H9 (cell line): ENCODE results near the gene TMEM204. TPM values are rescaled to one million over a fixed set of nuclear protein-coding genes. Genes with fewer than 3 reads are reported as not detected.

Experiments
- DNase-seq: peaks from one replicate; pipeline ENCODE4 v3.0.0-alpha.2; 2017
- H2AFZ ChIP-seq: one replicate; pipeline ENCODE4 v1.6.1; 2013; ENCODE audit warnings: mild to moderate bottlenecking, low read length, control low read depth, moderate library complexity
- H2AK5ac ChIP-seq: 2 replicates; pipeline ENCODE4 v1.6.1; 2013; ENCODE audit warnings: low read length, control low read depth, mixed read lengths; ENCODE audit not compliant: insufficient read length
- H2BK120ac ChIP-seq: one replicate; pipeline ENCODE4 v1.6.1; 2013; ENCODE audit warnings: low read depth, mild to moderate bottlenecking, low read length, control low read depth, inconsistent platforms; ENCODE audit not compliant: poor library complexity, severe bottlenecking
- H2BK12ac ChIP-seq: 2 replicates; pipeline ENCODE4 v1.6.1; 2013; ENCODE audit warnings: low read length, control low read depth, mixed read lengths, low read depth; ENCODE audit not compliant: insufficient read length
- H2BK15ac ChIP-seq: 2 replicates; pipeline ENCODE4 v1.6.1; 2013; ENCODE audit warnings: low read depth, low read length, control low read depth
- H2BK20ac ChIP-seq: one replicate; pipeline ENCODE4 v1.6.1; 2013; ENCODE audit warnings: low read depth, mild to moderate bottlenecking, low read length, control low read depth, inconsistent platforms; ENCODE audit not compliant: poor library complexity, severe bottlenecking
- H2BK5ac ChIP-seq: 2 replicates; pipeline ENCODE4 v1.6.1; 2013; ENCODE audit warnings: low read length, control low read depth, mixed read lengths; ENCODE audit not compliant: insufficient read length
- H3K14ac ChIP-seq: 2 replicates; pipeline ENCODE4 v1.6.1; 2013; ENCODE audit warnings: low read length, control low read depth; ENCODE audit not compliant: insufficient read depth
- H3K18ac ChIP-seq: 2 replicates; pipeline ENCODE4 v1.6.1; 2013; ENCODE audit warnings: low read depth, mild to moderate bottlenecking, mixed read lengths, low read length, control low read depth; ENCODE audit not compliant: insufficient read length
- H3K23ac ChIP-seq: 2 replicates; pipeline ENCODE4 v1.6.1; 2013; ENCODE audit warnings: low read length, control low read depth, mixed read lengths, low read depth; ENCODE audit not compliant: insufficient read length
- H3K23me2 ChIP-seq: 2 replicates; pipeline ENCODE4 v1.6.1; 2013; ENCODE audit warnings: low read depth, mild to moderate bottlenecking, mixed read lengths, low read length, control low read depth; ENCODE audit not compliant: insufficient read length, poor library complexity, severe bottlenecking
- H3K27ac ChIP-seq: 2 replicates; pipeline ENCODE4 v1.5.1; 2013; ENCODE audit warnings: low read length, control low read depth, mixed read lengths, low read depth; ENCODE audit not compliant: insufficient read length
- H3K27me3 ChIP-seq: 2 replicates; pipeline ENCODE4 v1.6.1; 2013; ENCODE audit warnings: low read length, control low read depth, inconsistent platforms; ENCODE audit not compliant: insufficient read depth
- H3K4ac ChIP-seq: 2 replicates; pipeline ENCODE4 v1.6.1; 2013; ENCODE audit warnings: low read depth, mild to moderate bottlenecking, control low read depth, inconsistent platforms, low read length, moderate library complexity
- H3K4me1 ChIP-seq: 2 replicates; pipeline ENCODE4 v1.6.1; 2013; ENCODE audit warnings: low read length, control low read depth, inconsistent platforms; ENCODE audit not compliant: insufficient read depth
- H3K4me2 ChIP-seq: 2 replicates; pipeline ENCODE4 v1.6.1; 2013; ENCODE audit warnings: low read length, control low read depth, mixed read lengths; ENCODE audit not compliant: insufficient read length, insufficient read depth
- H3K56ac ChIP-seq: 2 replicates; pipeline ENCODE4 v1.6.1; 2013; ENCODE audit warnings: low read depth, mild to moderate bottlenecking, mixed read lengths, low read length, control low read depth; ENCODE audit not compliant: insufficient read length
- H3K79me1 ChIP-seq: 2 replicates; pipeline ENCODE4 v1.6.1; 2013; ENCODE audit warnings: low read depth, mild to moderate bottlenecking, moderate library complexity, low read length, control low read depth, inconsistent platforms; ENCODE audit not compliant: insufficient read depth, poor library complexity, severe bottlenecking
- H3K79me2 ChIP-seq: 2 replicates; pipeline ENCODE4 v1.6.1; 2013; ENCODE audit warnings: low read length, control low read depth, inconsistent platforms; ENCODE audit not compliant: insufficient read depth
- H3K9ac ChIP-seq: 2 replicates; pipeline ENCODE4 v1.6.1; 2013; ENCODE audit warnings: low read length, control low read depth, mixed read lengths; ENCODE audit not compliant: insufficient read length; ENCODE audit errors: extremely low read depth
- H3K9me3 ChIP-seq: one replicate; pipeline ENCODE4 v1.6.1; 2013; ENCODE audit warnings: low read depth, low read length, inconsistent platforms; ENCODE audit not compliant: control insufficient read depth
- H3T11ph ChIP-seq: one replicate; pipeline ENCODE4 v1.6.1; 2013; ENCODE audit warnings: mild to moderate bottlenecking, low read length, control low read depth, inconsistent platforms
- H4K20me1 ChIP-seq: one replicate; pipeline ENCODE4 v1.6.1; 2013; ENCODE audit not compliant: control insufficient read depth, insufficient read length, insufficient read depth
- H4K5ac ChIP-seq: 2 replicates; pipeline ENCODE4 v1.6.1; 2013; ENCODE audit warnings: low read depth, mild to moderate bottlenecking, mixed read lengths, low read length, control low read depth; ENCODE audit not compliant: insufficient read length
- H4K8ac ChIP-seq: replicated peaks from 2 replicates; pipeline ENCODE4 v1.6.1; 2013; ENCODE audit warnings: low read length, control low read depth, mixed read lengths, low read depth; ENCODE audit not compliant: insufficient read length
- H4K91ac ChIP-seq: 2 replicates; pipeline ENCODE4 v1.6.1; 2013; ENCODE audit warnings: low read depth, mild to moderate bottlenecking, moderate library complexity, mixed read lengths, low read length, control low read depth; ENCODE audit not compliant: insufficient read length
- H3K27ac Mint-ChIP-seq, 3 experiments: 2 replicates in 2 of 3; 3 replicates in 1 of 3; pipeline ENCODE4 v1.8.0; 2020 to 2021; ENCODE audit warnings: mixed read lengths in 3 of 3, mild to moderate bottlenecking in 1 of 3, moderate library complexity in 1 of 3
- H3K27me3 Mint-ChIP-seq: 2 replicates; pipeline ENCODE4 v1.8.0; 2021; ENCODE audit warnings: low read depth, mild to moderate bottlenecking, moderate library complexity, mixed read lengths
- H3K36me3 Mint-ChIP-seq, 3 experiments: 2 replicates in 2 of 3; 3 replicates in 1 of 3; pipeline ENCODE4 v1.8.0; 2020 to 2021; ENCODE audit warnings: low read depth in 3 of 3, mixed read lengths in 3 of 3; ENCODE audit not compliant: insufficient read depth in 1 of 3
- H3K4me1 Mint-ChIP-seq, 2 experiments: 2 replicates each; pipeline ENCODE4 v1.8.0; 2020; ENCODE audit warnings: mixed read lengths in 2 of 2
- H3K4me3 Mint-ChIP-seq, 2 experiments: 2 replicates in 1 of 2; 3 replicates in 1 of 2; pipeline ENCODE4 v1.8.0; 2020 to 2021; ENCODE audit warnings: mild to moderate bottlenecking in 2 of 2, mixed read lengths in 2 of 2, moderate library complexity in 1 of 2
- H3K9me3 Mint-ChIP-seq, 2 experiments: 2 replicates in 1 of 2; 3 replicates in 1 of 2; pipeline ENCODE4 v1.8.0; 2020; ENCODE audit warnings: mild to moderate bottlenecking in 2 of 2, mixed read lengths in 2 of 2, moderate library complexity in 1 of 2
- WGBS: extraction: QIAGEN DNeasy Blood & Tissue Kit; methylation state at CpG from one replicate; pipeline ENCODE4 v1.1.7; 2013; ENCODE audit warnings: missing lambda C conversion rate, low lambda C conversion rate, mixed read lengths; ENCODE audit not compliant: insufficient read length; ENCODE audit errors: extremely low coverage; 5-methylcytosine and 5-hydroxymethylcytosine counted together
- total RNA-seq: library from RNA; stranded (reverse); gene quantifications from 2 replicates; pipeline ENCODE4 v1.2.1, GENCODE V29; 2021
- TF ChIP-seq, protein P1 (sequence below): fragments of 200-600 bp; sonication (generic); conservative IDR thresholded peaks from 3 replicates; pipeline ENCODE4 v1.8.0; 2021; ENCODE audit warnings: antibody characterized with exemption, mild to moderate bottlenecking

Gene TMEM204
- total RNA-seq, 1 experiment from 2014 or later = not detected

DNA sequence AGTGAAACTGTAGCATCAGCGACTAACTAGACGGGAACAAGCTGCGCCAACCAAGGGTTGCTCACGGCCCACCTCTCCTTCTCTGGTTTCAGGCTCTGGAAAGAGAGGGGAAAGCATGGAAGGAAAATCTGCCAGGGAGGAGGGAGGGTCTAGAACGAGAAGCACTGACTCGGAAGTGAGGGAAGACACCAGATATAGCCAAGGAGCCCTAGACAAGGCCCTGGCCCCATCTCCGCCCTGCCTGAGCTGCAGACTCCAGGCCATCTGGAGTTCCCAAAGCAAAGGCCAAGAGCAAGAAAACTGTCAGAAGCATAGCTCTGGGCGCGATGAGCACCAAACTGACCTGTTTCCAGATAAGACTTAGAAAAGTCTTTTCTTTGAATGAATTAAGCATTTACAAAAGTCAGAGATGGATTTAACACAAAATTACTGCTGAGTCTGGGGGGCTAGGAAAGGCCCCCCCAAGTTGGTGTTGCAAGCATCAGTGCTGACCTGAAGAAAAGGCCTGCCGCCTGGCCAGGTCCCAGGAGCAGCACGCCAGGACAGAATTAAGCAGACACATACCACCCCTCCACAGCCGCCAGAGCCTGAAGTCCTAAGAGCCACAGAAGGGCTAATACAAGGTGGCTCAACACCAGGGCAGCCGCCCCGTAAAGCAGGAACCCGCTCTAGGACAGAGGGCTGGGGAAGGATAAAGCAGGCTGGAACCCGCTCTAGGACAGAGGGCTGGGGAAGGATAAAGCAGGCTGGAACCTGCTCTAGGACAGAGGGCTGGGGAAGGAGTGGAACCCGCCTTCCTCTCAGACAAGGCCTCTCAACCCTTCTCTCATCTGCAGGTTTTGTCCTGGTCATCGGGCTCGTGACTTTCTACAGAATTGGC lies 20.7 kb downstream of the TMEM204 start:
- TF ChIP-seq, protein P1, sequence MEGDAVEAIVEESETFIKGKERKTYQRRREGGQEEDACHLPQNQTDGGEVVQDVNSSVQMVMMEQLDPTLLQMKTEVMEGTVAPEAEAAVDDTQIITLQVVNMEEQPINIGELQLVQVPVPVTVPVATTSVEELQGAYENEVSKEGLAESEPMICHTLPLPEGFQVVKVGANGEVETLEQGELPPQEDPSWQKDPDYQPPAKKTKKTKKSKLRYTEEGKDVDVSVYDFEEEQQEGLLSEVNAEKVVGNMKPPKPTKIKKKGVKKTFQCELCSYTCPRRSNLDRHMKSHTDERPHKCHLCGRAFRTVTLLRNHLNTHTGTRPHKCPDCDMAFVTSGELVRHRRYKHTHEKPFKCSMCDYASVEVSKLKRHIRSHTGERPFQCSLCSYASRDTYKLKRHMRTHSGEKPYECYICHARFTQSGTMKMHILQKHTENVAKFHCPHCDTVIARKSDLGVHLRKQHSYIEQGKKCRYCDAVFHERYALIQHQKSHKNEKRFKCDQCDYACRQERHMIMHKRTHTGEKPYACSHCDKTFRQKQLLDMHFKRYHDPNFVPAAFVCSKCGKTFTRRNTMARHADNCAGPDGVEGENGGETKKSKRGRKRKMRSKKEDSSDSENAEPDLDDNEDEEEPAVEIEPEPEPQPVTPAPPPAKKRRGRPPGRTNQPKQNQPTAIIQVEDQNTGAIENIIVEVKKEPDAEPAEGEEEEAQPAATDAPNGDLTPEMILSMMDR = no peak
- H3K4ac ChIP-seq = no peak overlapping the region; the same call in 1 of the 2 replicates
- no CpG with 5 or more reads among the region's 19 CpGs for WGBS
- no peak overlapping the region; a peak in 2 of 7 replicates for H3K27ac Mint-ChIP-seq
- H2AFZ ChIP-seq = no peak overlapping the region
- H2BK15ac ChIP-seq = no peak overlapping the region
- no peak overlapping the region for H3K56ac ChIP-seq
- no peak for DNase-seq
- H3K27me3 Mint-ChIP-seq = no peaks in the 10 kb centered on the region
- H3K4me1 Mint-ChIP-seq = peaks cover 8 to 10% of the 10 kb centered on the region in 2 experiments; a peak in 3 of 4 replicates
- no peaks in the 10 kb centered on the region for H3K79me1 ChIP-seq
- no peak overlapping the region for H2AK5ac ChIP-seq
- no peak overlapping the region for H3K23ac ChIP-seq
- H2BK20ac ChIP-seq = no peak overlapping the region
- H3K14ac ChIP-seq = no peak overlapping the region
- no peak overlapping the region for H2BK5ac ChIP-seq
- H3K9ac ChIP-seq = no peak overlapping the region
- no peak overlapping the region for H3K4me3 Mint-ChIP-seq
- H3K36me3 Mint-ChIP-seq = peaks cover 6 to 19% (median 19%) of the 10 kb centered on the region in 3 experiments
- H3K23me2 ChIP-seq = no peaks in the 10 kb centered on the region
- no peak overlapping the region for H2BK12ac ChIP-seq
- no peak overlapping the region for H2BK120ac ChIP-seq
- no peak overlapping the region for H3K27ac ChIP-seq
- H3K27me3 ChIP-seq = no peaks in the 10 kb centered on the region
- H4K91ac ChIP-seq = no peak overlapping the region
- no peaks in the 10 kb centered on the region for H3K9me3 Mint-ChIP-seq
- H4K5ac ChIP-seq = no peak overlapping the region
- H4K8ac ChIP-seq = no peak overlapping the region
- H3K4me2 ChIP-seq = no peak overlapping the region
- no peak overlapping the region for H3T11ph ChIP-seq
- no peaks in the 10 kb centered on the region for H3K79me2 ChIP-seq
- H3K4me1 ChIP-seq = no peaks in the 10 kb centered on the region
- no peaks in the 10 kb centered on the region for H4K20me1 ChIP-seq
- no peak overlapping the region for H3K18ac ChIP-seq
- no peaks in the 10 kb centered on the region for H3K9me3 ChIP-seq
